NT2/D1 (cell line): ENCODE results near the gene GCK.

Source experiments
- DNase-seq: peaks from one replicate; pipeline ENCODE4 v3.0.0-alpha.2; 2011; ENCODE audit warnings: low read depth, low spot score
- H3K27me3 ChIP-seq: 2 replicates; pipeline ENCODE4 v1.6.0; 2011; ENCODE audit warnings: mild to moderate bottlenecking; ENCODE audit not compliant: insufficient read length, insufficient read depth
- H3K36me3 ChIP-seq: 2 replicates; pipeline ENCODE4 v1.6.1; 2011; ENCODE audit warnings: mild to moderate bottlenecking, low read length, mixed read lengths; ENCODE audit not compliant: insufficient read depth, insufficient read length
- H3K4me1 ChIP-seq: 2 replicates; pipeline ENCODE4 v1.5.1; 2011; ENCODE audit not compliant: insufficient read depth, insufficient read length
- H3K4me3 ChIP-seq: 2 replicates; pipeline ENCODE4 v1.5.1; 2011; ENCODE audit warnings: low read depth; ENCODE audit not compliant: insufficient read length
- H3K9ac ChIP-seq: 2 replicates; pipeline ENCODE4 v1.6.0; 2011; ENCODE audit warnings: low read depth; ENCODE audit not compliant: insufficient read length
- H3K9me3 ChIP-seq: 2 replicates; pipeline ENCODE4 v1.5.1; 2011; ENCODE audit warnings: mild to moderate bottlenecking, low read length; ENCODE audit not compliant: insufficient read depth
- SUZ12 ChIP-seq: IDR thresholded peaks from 2 replicates; pipeline ENCODE4 v1.6.1; 2011; ENCODE audit not compliant: insufficient read length, insufficient read depth; ENCODE audit errors: extremely low read depth
- YY1 ChIP-seq: IDR thresholded peaks from 2 replicates; pipeline ENCODE4 v1.6.1; 2011; ENCODE audit not compliant: insufficient read length, insufficient read depth
- ZNF274 ChIP-seq: IDR thresholded peaks from 2 replicates; pipeline ENCODE4 v1.6.1; 2011; ENCODE audit warnings: mild to moderate bottlenecking, low read depth, low read length

GCK gene

GRCh38 chr7:44221231-44221791 lies 32.1 kb upstream of the GCK start:
- Histone ChIP-seq H3K4me1 (peaks cover 32% of the 10 kb centered on the region), H3K9ac (peak overlapping the region; percentile 47), H3K27me3 (no peaks in the 10 kb centered on the region), H3K36me3 (peaks cover 5% of the 10 kb centered on the region), H3K4me3 (no peak overlapping the region), H3K9me3 (no peaks in the 10 kb centered on the region; the same call in 1 of the 2 replicates)
- no peak for TF ChIP-seq ZNF274
- TF ChIP-seq SUZ12 = no peak
- TF ChIP-seq YY1 = no peak
- no peak for DNase-seq

- H3K9me3 ChIP-seq = no peaks in the 10 kb centered on the region; the same call in 1 of the 2 replicates
- no peak overlapping the region for H3K9ac ChIP-seq
- DNase-seq = no peak
- TF ChIP-seq ZNF274 (no peak), SUZ12 (no peak), YY1 (no peak)
- peaks cover 34% of the 10 kb centered on the region for H3K4me1 ChIP-seq
- H3K36me3 ChIP-seq = peaks cover 11% of the 10 kb centered on the region
- H3K4me3 ChIP-seq = no peak overlapping the region
- H3K27me3 ChIP-seq = no peaks in the 10 kb centered on the region
Observed at GRCh38 chr7:44220358-44221112, 31.3 kb upstream of the GCK start.

DNA sequence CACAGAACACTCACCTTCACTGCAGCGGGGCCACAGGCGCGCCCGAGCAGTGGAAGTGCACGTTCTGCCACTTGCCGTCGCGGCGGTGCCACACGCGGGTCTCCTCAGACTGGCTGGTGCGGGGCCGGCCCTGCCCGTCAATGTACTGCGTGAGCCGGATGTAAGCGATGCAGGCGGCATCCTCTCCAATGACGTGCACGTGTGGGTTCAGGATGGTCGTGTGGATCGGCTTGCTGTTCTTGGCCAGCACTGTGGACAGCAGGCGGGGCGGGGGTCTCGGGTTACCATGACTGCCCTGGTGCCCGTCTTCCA lies 30.8 kb upstream of the GCK start:
- Histone ChIP-seq H3K36me3 (peaks cover 14% of the 10 kb centered on the region), H3K9ac (no peak overlapping the region), H3K9me3 (no peaks in the 10 kb centered on the region; the same call in 1 of the 2 replicates), H3K27me3 (no peaks in the 10 kb centered on the region), H3K4me3 (no peak overlapping the region), H3K4me1 (peaks cover 37% of the 10 kb centered on the region)
- TF ChIP-seq ZNF274 (no peak), SUZ12 (no peak), YY1 (no peak)
- no peak for DNase-seq

GRCh38 chr7:44219371-44220045 lies 30.3 kb upstream of the GCK start:
- Histone ChIP-seq H3K36me3 (peaks cover 14% of the 10 kb centered on the region), H3K9me3 (no peaks in the 10 kb centered on the region; the same call in 1 of the 2 replicates), H3K4me3 (no peak overlapping the region), H3K4me1 (peaks cover 40% of the 10 kb centered on the region), H3K9ac (no peak overlapping the region), H3K27me3 (no peaks in the 10 kb centered on the region)
- TF ChIP-seq YY1 (no peak), ZNF274 (no peak), SUZ12 (no peak)
- DNase-seq = no peak

GRCh38 chr7:44218418-44219201 lies 29.4 kb upstream of the GCK start:
- Histone ChIP-seq H3K9me3 (no peaks in the 10 kb centered on the region; the same call in 1 of the 2 replicates), H3K4me1 (peaks cover 38% of the 10 kb centered on the region), H3K36me3 (peaks cover 15% of the 10 kb centered on the region), H3K9ac (peak overlapping the region; percentile 57), H3K4me3 (peak overlapping the region; percentile 1), H3K27me3 (no peaks in the 10 kb centered on the region)
- DNase-seq = peak; percentile 71
- TF ChIP-seq SUZ12 (no peak), ZNF274 (no peak), YY1 (no peak)

GRCh38 chr7:44217852-44218402 lies 28.7 kb upstream of the GCK start:
- Histone ChIP-seq H3K9me3 (no peaks in the 10 kb centered on the region; the same call in 1 of the 2 replicates), H3K4me1 (peaks cover 41% of the 10 kb centered on the region), H3K4me3 (no peak overlapping the region), H3K36me3 (peaks cover 22% of the 10 kb centered on the region), H3K9ac (peak overlapping the region; percentile 47), H3K27me3 (no peaks in the 10 kb centered on the region)
- no peak for DNase-seq
- no peak for TF ChIP-seq YY1
- no peak for TF ChIP-seq ZNF274
- TF ChIP-seq SUZ12 = no peak
